AG04449 (cell line): ENCODE data around the gene ZNF383.
"Not testable (repeated sequence)": the region's sequence is repeated elsewhere in the genome, so short reads cannot be mapped to it uniquely, and the experiment has no call there.

Source experiments
- CTCF ChIA-PET: fragments of 350-600 bp; formaldehyde crosslinking; extraction: SDS; loops from one replicate; lab custom pipeline; 2021; ENCODE audit warnings: antibody characterized with exemption; lab: Yijun Ruan, JAX
- POLR2A ChIA-PET: fragments of 400-600, 350-600 bp; formaldehyde crosslinking; extraction: SDS; loops from one replicate; lab custom pipeline; 2020; ENCODE audit warnings: antibody characterized with exemption, inconsistent platforms; lab: Yijun Ruan, JAX
- DNase-seq: peaks from one replicate; pipeline ENCODE4 v3.0.0-alpha.2; 2010; ENCODE audit warnings: low read depth, low spot score
- H3K4me3 ChIP-seq: 2 replicates; pipeline ENCODE4 v1.5.1; 2011; ENCODE audit warnings: low read depth, mild to moderate bottlenecking, control low read depth, low read length
- TF ChIP-seq, protein P1 (sequence below): IDR thresholded peaks from one replicate; pipeline ENCODE4 v1.5.1; 2011; ENCODE audit warnings: mild to moderate bottlenecking, moderate library complexity, low read length, control low read depth, inconsistent platforms; ENCODE audit not compliant: insufficient read depth; ENCODE audit errors: missing control alignments

ZNF383 gene

DNA sequence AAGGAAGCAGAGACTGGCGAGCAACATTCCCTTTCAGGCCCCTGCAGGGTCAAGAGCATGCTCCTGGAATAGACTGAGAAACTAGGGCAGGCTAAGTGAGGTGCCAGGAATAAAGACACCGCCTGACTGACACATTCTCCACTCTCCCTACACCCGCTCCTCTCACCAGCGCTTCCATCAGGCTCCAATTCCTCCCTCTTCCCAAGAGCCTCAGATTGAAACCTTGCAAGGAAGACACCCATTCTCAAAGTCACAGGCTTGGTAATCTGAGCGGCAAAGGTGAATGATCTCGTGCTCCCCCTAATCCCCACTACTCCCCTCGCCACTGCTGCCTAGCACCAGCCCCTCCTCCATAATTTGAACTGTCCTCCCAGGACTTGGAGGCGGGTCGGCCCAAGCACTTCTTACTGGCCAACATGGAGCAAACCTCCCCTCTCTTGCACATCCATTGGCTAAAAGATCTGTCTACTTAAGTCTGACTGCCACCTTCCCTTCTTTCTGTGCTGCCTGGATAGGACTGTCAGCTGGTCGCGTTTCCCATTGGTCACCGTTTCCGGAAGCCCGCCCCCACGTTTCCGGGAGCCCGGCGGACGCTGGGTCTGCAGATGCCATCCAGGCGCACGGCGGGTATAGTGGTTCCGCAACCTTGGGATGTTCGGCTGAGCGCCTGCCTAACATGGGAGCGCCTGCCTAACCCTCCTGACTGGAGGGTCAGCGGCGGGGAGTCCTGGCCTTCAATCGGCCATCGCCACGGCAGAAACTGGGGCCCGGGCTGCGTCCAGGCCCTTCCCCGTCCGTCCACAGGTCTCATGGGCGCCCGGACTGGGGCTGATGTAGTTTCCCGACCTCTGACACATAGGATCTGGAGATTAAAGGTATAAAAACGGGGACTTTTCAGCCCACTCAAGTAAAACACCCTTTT, 33.6 kb downstream of the ZNF383 start:
- H3K4me3 ChIP-seq, result peak overlapping the region; percentile 72
- CTCF ChIA-PET, result no interaction called here
- peak; percentile 89 for DNase-seq
- POLR2A ChIA-PET, result interaction anchor here (1.0 kb wide), 1 partner anchor 34 kb away, joined by 3 read pairs; no protein-coding TSS in a partner anchor
- TF ChIP-seq, protein P1, sequence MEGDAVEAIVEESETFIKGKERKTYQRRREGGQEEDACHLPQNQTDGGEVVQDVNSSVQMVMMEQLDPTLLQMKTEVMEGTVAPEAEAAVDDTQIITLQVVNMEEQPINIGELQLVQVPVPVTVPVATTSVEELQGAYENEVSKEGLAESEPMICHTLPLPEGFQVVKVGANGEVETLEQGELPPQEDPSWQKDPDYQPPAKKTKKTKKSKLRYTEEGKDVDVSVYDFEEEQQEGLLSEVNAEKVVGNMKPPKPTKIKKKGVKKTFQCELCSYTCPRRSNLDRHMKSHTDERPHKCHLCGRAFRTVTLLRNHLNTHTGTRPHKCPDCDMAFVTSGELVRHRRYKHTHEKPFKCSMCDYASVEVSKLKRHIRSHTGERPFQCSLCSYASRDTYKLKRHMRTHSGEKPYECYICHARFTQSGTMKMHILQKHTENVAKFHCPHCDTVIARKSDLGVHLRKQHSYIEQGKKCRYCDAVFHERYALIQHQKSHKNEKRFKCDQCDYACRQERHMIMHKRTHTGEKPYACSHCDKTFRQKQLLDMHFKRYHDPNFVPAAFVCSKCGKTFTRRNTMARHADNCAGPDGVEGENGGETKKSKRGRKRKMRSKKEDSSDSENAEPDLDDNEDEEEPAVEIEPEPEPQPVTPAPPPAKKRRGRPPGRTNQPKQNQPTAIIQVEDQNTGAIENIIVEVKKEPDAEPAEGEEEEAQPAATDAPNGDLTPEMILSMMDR, result no peak

DNA sequence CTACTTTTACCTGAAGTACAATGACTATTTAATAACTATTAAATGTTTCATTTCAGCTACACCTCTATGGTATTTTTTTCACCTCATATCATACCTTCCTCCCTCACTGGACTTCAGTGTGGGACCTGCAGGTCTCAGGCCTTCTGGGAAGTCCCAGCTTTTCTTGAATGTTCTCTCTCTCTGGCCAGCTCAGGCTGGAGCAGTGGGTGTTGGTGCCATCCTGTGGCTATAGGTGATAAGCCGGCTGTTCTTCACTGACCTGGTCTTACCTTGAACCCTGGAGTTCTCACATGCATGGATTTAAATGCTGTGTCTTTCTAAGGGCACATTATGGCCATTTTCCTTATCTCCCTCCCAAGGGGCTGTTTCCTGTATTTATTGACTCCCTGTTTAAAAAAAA, 45.0 kb downstream of the ZNF383 start:
- H3K4me3 ChIP-seq, CTCF ChIA-PET, POLR2A ChIA-PET, DNase-seq: not testable (repeated sequence)

DNA sequence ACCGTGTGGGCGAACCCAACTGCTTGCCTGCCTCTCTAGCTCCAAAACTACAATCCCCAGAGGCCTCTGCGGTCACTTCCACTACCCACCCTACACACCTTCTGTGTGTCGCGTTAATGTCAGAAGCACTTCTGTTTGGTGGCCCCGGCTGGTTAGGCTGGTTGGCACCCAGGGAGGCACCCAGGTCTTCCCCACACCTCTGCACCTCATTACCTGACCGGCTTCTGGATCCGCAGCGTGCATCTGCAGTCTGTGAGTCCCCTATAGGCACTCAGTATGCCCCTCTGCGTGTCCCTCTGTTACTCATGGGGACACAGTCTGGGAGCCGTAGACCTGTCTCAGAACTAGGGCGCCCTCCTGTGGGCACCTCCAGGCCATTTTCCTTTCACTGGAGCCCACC, 49.0 kb downstream of the ZNF383 start:
- POLR2A ChIA-PET, result not testable (repeated sequence)

DNA sequence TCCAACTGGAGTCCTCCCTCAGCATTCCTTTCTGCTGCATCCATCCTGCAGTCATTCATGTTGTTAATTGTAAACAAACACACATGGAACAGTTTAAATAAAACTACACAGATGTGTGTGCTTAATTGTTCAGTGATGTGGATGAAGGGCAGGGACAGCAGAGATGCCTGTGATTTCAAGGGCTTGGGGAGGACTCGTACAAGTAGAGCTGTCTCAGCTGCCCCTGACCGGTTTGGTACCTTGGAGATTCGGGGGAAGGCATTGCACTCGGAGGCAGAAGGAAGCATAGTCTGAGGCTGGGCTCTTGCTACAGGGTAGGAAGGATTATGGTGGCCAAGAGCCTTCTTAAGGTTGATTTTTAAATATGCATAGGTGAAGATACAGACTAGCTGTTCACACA, 49.7 kb downstream of the ZNF383 start:
- H3K4me3 ChIP-seq, POLR2A ChIA-PET, CTCF ChIA-PET, DNase-seq: not testable (repeated sequence)

More for the DNA sequence above, 49.0 kb downstream of the ZNF383 start:
- H3K4me3 ChIP-seq, CTCF ChIA-PET, DNase-seq: not testable (repeated sequence)

DNA sequence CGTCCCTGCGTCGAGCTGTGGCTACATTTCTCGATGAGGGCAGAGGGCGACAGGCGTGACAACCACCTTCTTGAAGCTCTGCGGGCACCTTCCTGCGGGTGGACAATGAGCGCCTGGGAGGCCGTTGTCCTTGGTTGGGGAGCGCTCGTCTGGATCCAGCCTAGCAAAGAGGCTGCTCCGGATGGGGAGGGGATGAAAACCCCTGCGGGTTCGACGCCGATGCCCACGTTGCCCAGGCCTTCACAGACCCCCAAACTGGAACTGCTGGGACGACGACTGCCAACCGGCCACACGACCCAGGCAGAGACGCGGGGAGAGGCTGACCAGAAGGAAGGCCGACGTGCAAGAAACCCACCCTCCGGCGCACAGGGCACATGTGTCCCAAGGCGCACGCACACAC, 62.6 kb downstream of the ZNF383 start:
- POLR2A ChIA-PET, DNase-seq, H3K4me3 ChIP-seq, CTCF ChIA-PET: not testable (repeated sequence)

DNA sequence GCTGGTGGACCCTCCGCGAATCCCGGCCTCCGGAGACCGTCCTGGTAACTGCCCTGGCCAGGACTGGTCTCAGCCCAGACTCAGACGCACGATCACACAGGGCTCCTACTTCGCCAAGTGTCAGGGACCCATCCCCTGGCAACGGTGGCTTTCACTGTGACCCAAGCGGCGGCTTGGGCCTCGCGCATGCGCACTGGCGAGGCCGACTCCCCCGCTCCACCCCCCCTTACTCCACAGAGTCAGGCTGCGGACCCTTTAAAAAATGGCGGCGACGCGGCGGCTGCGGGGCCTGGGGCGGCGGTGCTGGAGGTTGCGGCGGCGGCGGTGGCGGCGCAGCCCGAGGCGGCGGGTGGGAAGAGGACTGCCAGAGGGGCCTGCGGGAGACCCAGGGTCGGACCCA, 66.0 kb downstream of the ZNF383 start:
- POLR2A ChIA-PET, CTCF ChIA-PET: not testable (repeated sequence)

DNA sequence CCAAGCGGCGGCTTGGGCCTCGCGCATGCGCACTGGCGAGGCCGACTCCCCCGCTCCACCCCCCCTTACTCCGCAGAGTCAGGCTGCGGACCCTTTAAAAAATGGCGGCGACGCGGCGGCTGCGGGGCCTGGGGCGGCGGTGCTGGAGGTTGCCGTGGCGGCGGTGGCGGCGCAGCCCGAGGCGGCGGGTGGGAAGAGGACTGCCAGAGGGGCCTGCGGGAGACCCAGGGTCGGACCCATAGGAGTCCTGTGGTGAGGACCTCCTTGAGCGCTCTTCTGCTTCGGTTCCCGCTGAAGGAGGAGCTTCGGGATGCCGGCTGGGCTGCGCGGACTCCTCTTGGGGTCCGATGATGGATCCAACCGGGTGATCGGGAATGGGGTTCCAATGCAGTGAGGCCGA, 71.2 kb downstream of the ZNF383 start:
- POLR2A ChIA-PET, DNase-seq, H3K4me3 ChIP-seq, CTCF ChIA-PET: not testable (repeated sequence)

More for the DNA sequence above, 66.0 kb downstream of the ZNF383 start:
- not testable (repeated sequence) for DNase-seq, H3K4me3 ChIP-seq

DNA sequence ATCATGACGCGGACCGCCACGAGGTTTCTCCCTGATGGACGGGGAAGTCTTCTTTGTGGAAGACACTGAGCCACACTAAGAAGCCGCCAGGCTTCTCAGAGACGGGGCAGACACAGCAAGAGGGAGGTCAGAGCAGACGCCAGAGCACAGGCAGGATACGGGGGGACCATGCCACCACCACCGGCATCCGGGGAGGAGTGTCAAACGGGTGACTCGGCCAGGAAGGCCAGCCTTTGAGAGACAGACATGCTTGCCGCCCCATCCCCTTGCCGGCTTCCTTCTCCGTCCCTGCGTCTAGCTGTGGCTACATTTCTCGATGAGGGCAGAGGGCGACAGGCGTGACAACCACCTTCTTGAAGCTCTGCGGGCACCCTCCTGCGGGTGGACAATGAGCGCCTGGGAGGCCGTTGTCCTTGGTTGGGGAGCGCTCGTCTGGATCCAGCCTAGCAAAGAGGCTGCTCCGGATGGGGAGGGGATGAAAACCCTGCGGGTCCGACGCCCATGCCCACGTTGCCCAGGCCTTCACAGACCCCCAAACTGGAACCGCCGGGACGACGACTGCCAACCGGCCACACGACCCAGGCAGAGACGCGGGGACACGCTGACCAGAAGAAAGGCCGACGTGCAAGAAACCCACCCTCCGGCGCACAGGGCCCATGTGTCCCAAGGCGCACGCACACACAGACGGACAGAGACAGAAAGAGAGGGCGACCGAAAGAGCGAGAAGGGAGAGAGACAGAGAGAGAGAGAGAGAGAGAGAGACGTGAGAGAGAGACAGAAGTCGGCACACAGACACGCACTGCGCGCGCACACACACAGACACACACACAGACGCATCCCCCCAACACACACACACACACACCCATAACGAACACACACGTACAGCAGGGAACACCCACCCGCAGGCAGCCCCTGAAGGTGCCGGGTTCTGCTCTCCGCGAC, 75.3 kb downstream of the ZNF383 start:
- DNase-seq, POLR2A ChIA-PET: not testable (repeated sequence)

DNA sequence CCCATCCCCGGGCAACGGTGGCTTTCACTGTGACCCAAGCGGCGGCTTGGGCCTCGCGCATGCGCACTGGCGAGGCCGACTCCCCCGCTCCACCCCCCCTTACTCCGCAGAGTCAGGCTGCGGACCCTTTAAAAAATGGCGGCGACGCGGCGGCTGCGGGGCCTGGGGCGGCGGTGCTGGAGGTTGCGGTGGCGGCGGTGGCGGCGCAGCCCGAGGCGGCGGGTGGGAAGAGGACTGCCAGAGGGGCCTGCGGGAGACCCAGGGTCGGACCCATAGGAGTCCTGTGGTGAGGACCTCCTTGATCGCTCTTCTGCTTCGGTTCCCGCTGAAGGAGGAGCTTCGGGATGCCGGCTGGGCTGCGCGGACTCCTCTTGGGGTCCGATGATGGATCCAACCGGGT, 76.2 kb downstream of the ZNF383 start:
- CTCF ChIA-PET, DNase-seq, H3K4me3 ChIP-seq, POLR2A ChIA-PET: not testable (repeated sequence)

More for the DNA sequence above, 75.3 kb downstream of the ZNF383 start:
- H3K4me3 ChIP-seq, CTCF ChIA-PET: not testable (repeated sequence)
